NB4 (cell line): ENCODE data around the gene FAM184B.

Experiments used
- DNase-seq: peaks from one replicate; pipeline ENCODE4 v3.0.0; 2010; ENCODE audit warnings: low read depth
- H3K4me3 ChIP-seq: one replicate; pipeline ENCODE4 v1.5.1; 2011; ENCODE audit warnings: mild to moderate bottlenecking, low read depth, low read length, moderate library complexity
- CTCF ChIP-seq: IDR thresholded peaks from one replicate; pipeline ENCODE4 v1.5.1; 2012; ENCODE audit warnings: low read depth, low read length
- MAX ChIP-seq: IDR thresholded peaks from 2 replicates; pipeline ENCODE4 v1.6.1; 2011; ENCODE audit warnings: low read depth, low read length
- MYC ChIP-seq: IDR thresholded peaks from 2 replicates; pipeline ENCODE4 v1.6.1; 2011; ENCODE audit warnings: low read depth, low read length
- POLR2A ChIP-seq: IDR thresholded peaks from 2 replicates; pipeline ENCODE4 v1.6.1; 2011; ENCODE audit warnings: mild to moderate bottlenecking; ENCODE audit not compliant: insufficient read length; ENCODE audit errors: extremely low read depth

Gene FAM184B

GRCh38 chr4:17698116-17698515 is 83.3 kb downstream of the FAM184B start:
- TF ChIP-seq CTCF (no peak), MAX (no peak), MYC (no peak)
- no peak for DNase-seq
- H3K4me3 ChIP-seq = no peak overlapping the region

GRCh38 chr4:17695341-17695740 is 86.1 kb downstream of the FAM184B start:
- DNase-seq = no peak
- no peak for TF ChIP-seq MAX
- no peak for TF ChIP-seq CTCF
- TF ChIP-seq MYC = no peak
- TF ChIP-seq POLR2A = no peak
- no peak overlapping the region for H3K4me3 ChIP-seq

- DNase-seq = no peak
- TF ChIP-seq MAX = no peak
- TF ChIP-seq MYC = no peak
- TF ChIP-seq POLR2A = no peak
- no peak for TF ChIP-seq CTCF
Observed at GRCh38 chr4:17694552-17694951, 86.9 kb downstream of the FAM184B start.

GRCh38 chr4:17690898-17691297 is 90.5 kb downstream of the FAM184B start:
- no peak overlapping the region for H3K4me3 ChIP-seq
- DNase-seq = no peak
- no peak for TF ChIP-seq MYC
- no peak for TF ChIP-seq POLR2A
- TF ChIP-seq CTCF = no peak
- TF ChIP-seq MAX = no peak

More at GRCh38 chr4:17694552-17694951, 86.9 kb downstream of the FAM184B start:
- no peak overlapping the region for H3K4me3 ChIP-seq

- no peak overlapping the region for H3K4me3 ChIP-seq
- no peak for DNase-seq
- TF ChIP-seq MAX (no peak), CTCF (no peak), POLR2A (no peak), MYC (no peak)
Observed at GRCh38 chr4:17690135-17690534, 91.3 kb downstream of the FAM184B start.

- DNase-seq = peak; percentile 35
- H3K4me3 ChIP-seq = no peak overlapping the region
- no peak for TF ChIP-seq CTCF
- TF ChIP-seq MYC = no peak
- TF ChIP-seq POLR2A = no peak
- TF ChIP-seq MAX = no peak
Observed at GRCh38 chr4:17688011-17688441, 93.4 kb downstream of the FAM184B start.
